OCI-LY3 (cell line): ENCODE measurements around the gene HOXB3.

Experiments used
- EZH2phosphoT487 ChIP-seq: fragments of 200-600 bp; shearing (Covaris generic); IDR thresholded peaks from 2 replicates; pipeline ENCODE4 v1.6.1; 2018; ENCODE audit warnings: antibody characterized with exemption, mixed run types, low read depth
- TF ChIP-seq, protein P1 (sequence below): fragments of 200-600, 300-600 bp; sonication (generic); IDR thresholded peaks from 2 replicates; pipeline ENCODE4 v1.5.1; 2014; ENCODE audit warnings: antibody characterized with exemption, low read length, low read depth

DNA sequence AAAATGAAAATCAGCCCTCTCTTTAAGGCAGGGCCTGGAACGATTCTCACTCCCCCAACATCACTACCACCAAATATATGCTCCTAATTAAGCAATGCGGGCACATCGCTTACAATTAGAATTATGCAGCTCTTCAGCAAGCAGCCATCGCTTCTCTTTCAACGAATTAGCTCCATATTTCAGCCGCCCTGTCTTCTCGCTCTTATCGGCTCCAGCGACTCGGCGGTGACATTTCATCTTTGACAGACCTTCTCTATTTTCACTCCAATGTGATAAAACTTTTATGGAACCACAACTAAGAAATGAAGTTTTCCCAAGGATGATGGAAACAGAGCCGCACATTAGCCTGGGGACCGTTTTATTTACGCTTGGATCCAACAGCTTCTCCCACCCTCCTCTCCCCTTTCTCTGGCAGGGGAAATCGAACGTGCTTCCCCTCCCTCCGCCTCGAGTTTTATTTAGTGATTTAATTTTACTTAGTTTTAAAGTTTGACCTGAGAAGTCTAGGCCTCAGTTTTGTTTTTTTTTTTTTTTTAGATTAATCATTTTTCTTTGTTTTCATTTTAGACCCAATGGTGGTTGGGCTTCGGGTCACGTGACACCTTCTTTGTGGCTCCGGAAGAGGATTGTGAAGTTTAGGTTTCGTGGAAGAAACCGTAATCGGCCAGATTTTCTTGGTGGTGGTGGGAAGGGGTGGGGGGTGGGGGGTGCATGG, 42.1 kb downstream of the HOXB3 start:
- TF ChIP-seq, protein P1, sequence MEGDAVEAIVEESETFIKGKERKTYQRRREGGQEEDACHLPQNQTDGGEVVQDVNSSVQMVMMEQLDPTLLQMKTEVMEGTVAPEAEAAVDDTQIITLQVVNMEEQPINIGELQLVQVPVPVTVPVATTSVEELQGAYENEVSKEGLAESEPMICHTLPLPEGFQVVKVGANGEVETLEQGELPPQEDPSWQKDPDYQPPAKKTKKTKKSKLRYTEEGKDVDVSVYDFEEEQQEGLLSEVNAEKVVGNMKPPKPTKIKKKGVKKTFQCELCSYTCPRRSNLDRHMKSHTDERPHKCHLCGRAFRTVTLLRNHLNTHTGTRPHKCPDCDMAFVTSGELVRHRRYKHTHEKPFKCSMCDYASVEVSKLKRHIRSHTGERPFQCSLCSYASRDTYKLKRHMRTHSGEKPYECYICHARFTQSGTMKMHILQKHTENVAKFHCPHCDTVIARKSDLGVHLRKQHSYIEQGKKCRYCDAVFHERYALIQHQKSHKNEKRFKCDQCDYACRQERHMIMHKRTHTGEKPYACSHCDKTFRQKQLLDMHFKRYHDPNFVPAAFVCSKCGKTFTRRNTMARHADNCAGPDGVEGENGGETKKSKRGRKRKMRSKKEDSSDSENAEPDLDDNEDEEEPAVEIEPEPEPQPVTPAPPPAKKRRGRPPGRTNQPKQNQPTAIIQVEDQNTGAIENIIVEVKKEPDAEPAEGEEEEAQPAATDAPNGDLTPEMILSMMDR = no peak
- no peak for TF ChIP-seq EZH2phosphoT487
